DND-41 (cell line): Measurements from ENCODE around the gene DRC3.
"Not testable (repeated sequence)": the region's sequence is repeated elsewhere in the genome, so short reads cannot be mapped to it uniquely, and the experiment has no call there.

ENCODE experiments used
- ATAC-seq: fragments of 200-7000 bp; cut with Tn5 transposase; 3 replicates; pipeline ENCODE4 v1.9.1; 2021; ENCODE audit warnings: low read depth; ENCODE audit not compliant: insufficient read depth
- DNase-seq: peaks from one replicate; pipeline ENCODE4 v3.0.0-alpha.2; 2020
- H2AFZ ChIP-seq: 2 replicates; pipeline ENCODE4 v1.6.0; 2012; ENCODE audit warnings: low read depth, low read length
- H3K27ac ChIP-seq: 2 replicates; pipeline ENCODE4 v1.5.1; 2012; ENCODE audit warnings: low read length, inconsistent platforms
- H3K27me3 ChIP-seq: fragments of 200-600 bp; sonication (generic); 2 replicates; pipeline ENCODE4 v1.6.0; 2012; ENCODE audit warnings: low read length, mild to moderate bottlenecking, inconsistent platforms; ENCODE audit not compliant: insufficient read depth, poor library complexity
- H3K36me3 ChIP-seq: 2 replicates; pipeline ENCODE4 v1.5.1; 2012; ENCODE audit warnings: low read length, inconsistent platforms; ENCODE audit not compliant: insufficient read depth
- H3K4me1 ChIP-seq: 2 replicates; pipeline ENCODE4 v1.5.1; 2012; ENCODE audit warnings: mild to moderate bottlenecking, low read length; ENCODE audit not compliant: insufficient read depth
- H3K4me2 ChIP-seq: 2 replicates; pipeline ENCODE4 v1.6.0; 2012; ENCODE audit warnings: mild to moderate bottlenecking, moderate library complexity, low read length, inconsistent platforms; ENCODE audit not compliant: insufficient read depth
- H3K4me3 ChIP-seq, 2 experiments: fragments of 200-600 bp in 1 of 2; shearing (Covaris generic) in 1 of 2; 2 replicates each; pipeline ENCODE4 v1.5.1; 2012 to 2016; ENCODE audit warnings: inconsistent platforms in 2 of 2, low read length in 2 of 2, mild to moderate bottlenecking in 2 of 2, low read depth in 1 of 2, moderate library complexity in 1 of 2
- H3K79me2 ChIP-seq: 2 replicates; pipeline ENCODE4 v1.6.0; 2012; ENCODE audit warnings: low read length, inconsistent platforms; ENCODE audit not compliant: insufficient read depth
- H3K9ac ChIP-seq: 2 replicates; pipeline ENCODE4 v1.6.0; 2012; ENCODE audit warnings: low read depth, mild to moderate bottlenecking, inconsistent platforms, low read length, moderate library complexity
- H3K9me3 ChIP-seq: 2 replicates; pipeline ENCODE4 v1.5.1; 2012; ENCODE audit warnings: low read length, moderate library complexity, mild to moderate bottlenecking, inconsistent platforms; ENCODE audit not compliant: insufficient read depth, severe bottlenecking
- H4K20me1 ChIP-seq: 2 replicates; pipeline ENCODE4 v1.6.0; 2012; ENCODE audit warnings: low read length; ENCODE audit not compliant: insufficient read depth
- EZH2 ChIP-seq: IDR thresholded peaks from 3 replicates; pipeline ENCODE4 v1.6.1; 2012; ENCODE audit warnings: borderline replicate concordance, low read depth, mild to moderate bottlenecking, moderate library complexity, low read length, inconsistent platforms; ENCODE audit not compliant: severe bottlenecking
- TF ChIP-seq, protein P1 (sequence below): IDR thresholded peaks from 2 replicates; pipeline ENCODE4 v1.5.1; 2012; ENCODE audit warnings: borderline replicate concordance, low read length, moderate library complexity, mild to moderate bottlenecking; ENCODE audit not compliant: poor library complexity, severe bottlenecking; ENCODE audit errors: extremely low read depth

DRC3 gene

GRCh38 chr17:17994271-17995069 is 21.8 kb downstream of the DRC3 start:
- TF ChIP-seq, protein P1, sequence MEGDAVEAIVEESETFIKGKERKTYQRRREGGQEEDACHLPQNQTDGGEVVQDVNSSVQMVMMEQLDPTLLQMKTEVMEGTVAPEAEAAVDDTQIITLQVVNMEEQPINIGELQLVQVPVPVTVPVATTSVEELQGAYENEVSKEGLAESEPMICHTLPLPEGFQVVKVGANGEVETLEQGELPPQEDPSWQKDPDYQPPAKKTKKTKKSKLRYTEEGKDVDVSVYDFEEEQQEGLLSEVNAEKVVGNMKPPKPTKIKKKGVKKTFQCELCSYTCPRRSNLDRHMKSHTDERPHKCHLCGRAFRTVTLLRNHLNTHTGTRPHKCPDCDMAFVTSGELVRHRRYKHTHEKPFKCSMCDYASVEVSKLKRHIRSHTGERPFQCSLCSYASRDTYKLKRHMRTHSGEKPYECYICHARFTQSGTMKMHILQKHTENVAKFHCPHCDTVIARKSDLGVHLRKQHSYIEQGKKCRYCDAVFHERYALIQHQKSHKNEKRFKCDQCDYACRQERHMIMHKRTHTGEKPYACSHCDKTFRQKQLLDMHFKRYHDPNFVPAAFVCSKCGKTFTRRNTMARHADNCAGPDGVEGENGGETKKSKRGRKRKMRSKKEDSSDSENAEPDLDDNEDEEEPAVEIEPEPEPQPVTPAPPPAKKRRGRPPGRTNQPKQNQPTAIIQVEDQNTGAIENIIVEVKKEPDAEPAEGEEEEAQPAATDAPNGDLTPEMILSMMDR: peak; percentile 50
- TF ChIP-seq EZH2: no peak
- Histone ChIP-seq H3K9ac (no peak overlapping the region), H3K36me3 (no peaks in the 10 kb centered on the region), H3K4me2 (no peak overlapping the region), H3K27me3 (no peaks in the 10 kb centered on the region), H4K20me1 (no peaks in the 10 kb centered on the region), H3K9me3 (no peaks in the 10 kb centered on the region), H3K27ac (no peak overlapping the region), H3K4me3 (no peak overlapping the region), H3K4me1 (no peaks in the 10 kb centered on the region), H2AFZ (no peak overlapping the region), H3K79me2 (no peaks in the 10 kb centered on the region)
- peak; percentile 73 for ATAC-seq
- peak; percentile 25 for DNase-seq

DNA sequence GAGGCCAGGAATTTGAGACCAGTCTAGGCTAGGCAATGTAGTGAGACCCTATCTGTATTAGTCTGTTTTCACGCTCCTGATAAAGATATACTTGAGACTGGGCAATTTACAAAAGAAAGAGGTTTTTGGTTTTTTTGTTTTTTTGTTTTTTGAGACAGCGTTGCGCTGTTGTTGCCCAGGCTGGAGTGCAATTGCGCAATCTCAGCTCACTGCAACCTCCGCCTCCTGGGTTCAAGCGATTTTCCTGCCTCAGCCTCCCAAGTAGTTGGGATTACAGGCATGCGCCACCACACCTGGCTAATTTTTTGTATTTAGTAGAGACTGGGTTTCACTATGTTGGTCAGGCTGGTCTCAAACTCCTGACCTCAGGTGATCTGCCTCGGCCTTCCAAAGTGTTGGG is 23.2 kb downstream of the DRC3 start:
- not testable (repeated sequence) for H3K4me3 ChIP-seq, H4K20me1 ChIP-seq, DNase-seq, ATAC-seq, H3K9ac ChIP-seq, H3K27me3 ChIP-seq, H3K27ac ChIP-seq, H3K79me2 ChIP-seq, H2AFZ ChIP-seq, H3K4me1 ChIP-seq, H3K9me3 ChIP-seq, H3K36me3 ChIP-seq, H3K4me2 ChIP-seq

DNA sequence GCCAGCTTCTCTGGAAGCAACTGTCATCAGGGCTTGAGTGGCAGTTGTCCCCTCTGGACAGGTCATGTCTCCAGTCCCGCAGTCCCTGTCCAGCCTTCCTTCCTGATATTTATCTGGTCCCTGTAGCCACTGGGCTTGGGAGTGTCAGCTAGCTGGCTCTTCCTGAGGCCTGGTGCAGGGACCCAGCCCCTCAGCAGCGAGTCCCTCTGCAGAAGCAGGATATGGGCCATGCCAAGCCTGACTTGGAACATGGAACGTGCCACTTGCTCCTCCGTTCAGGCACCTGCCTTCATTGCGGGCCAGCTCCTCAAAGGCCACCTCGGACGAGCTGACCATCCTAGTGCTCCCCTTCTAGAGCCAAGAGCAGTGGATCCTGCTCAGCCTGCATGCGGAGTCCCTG is 26.3 kb downstream of the DRC3 start:
- no peaks in the 10 kb centered on the region; the same call in 1 of the 2 replicates for H4K20me1 ChIP-seq
- H3K27me3 ChIP-seq: no peaks in the 10 kb centered on the region
- H3K9ac ChIP-seq: no peak overlapping the region
- no peak overlapping the region for H3K4me3 ChIP-seq
- ATAC-seq (no peak), DNase-seq (no peak)
- no peak overlapping the region for H3K27ac ChIP-seq
- H3K36me3 ChIP-seq: no peaks in the 10 kb centered on the region
- H3K4me2 ChIP-seq: no peak overlapping the region
- TF ChIP-seq, protein P1: no peak
- no peak for TF ChIP-seq EZH2
- no peaks in the 10 kb centered on the region for H3K4me1 ChIP-seq
- H3K9me3 ChIP-seq: no peaks in the 10 kb centered on the region
- H3K79me2 ChIP-seq: no peaks in the 10 kb centered on the region
- H2AFZ ChIP-seq: no peak overlapping the region

DNA sequence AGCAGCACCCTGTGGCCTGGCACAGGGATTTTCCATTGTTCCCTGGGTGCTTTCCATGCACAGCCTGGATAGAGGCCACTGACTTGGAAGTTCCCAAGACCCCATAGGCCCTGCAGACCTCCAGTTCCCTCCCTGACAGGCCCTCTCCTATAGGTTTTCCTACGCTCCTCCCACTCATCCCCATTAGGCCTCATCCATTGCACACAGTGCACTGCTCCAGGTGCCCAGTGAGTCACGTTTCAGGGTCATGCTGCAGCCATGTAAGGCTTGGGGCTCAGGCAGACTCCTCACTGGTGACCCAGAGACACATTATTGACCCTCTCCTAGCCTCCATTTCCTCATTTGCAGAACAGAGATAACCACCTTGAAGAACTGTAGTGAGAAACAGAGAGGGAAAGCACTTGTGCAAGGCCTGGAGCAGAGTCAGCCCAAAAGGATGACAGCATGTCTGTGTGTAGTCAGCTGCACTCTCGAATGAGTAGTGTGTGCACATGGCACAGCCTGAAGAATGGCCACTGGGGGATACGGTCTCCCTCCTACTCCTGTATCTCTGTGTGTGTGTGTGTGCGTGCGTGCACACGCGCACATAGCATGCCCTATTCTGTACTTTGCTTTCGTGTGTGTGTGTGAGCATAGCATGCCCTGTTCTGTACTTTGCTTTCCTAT is 26.8 kb downstream of the DRC3 start:
- Histone ChIP-seq H2AFZ (no peak overlapping the region; the same call in 1 of the 2 replicates), H3K9me3 (no peaks in the 10 kb centered on the region), H3K27me3 (no peaks in the 10 kb centered on the region), H3K4me1 (no peaks in the 10 kb centered on the region), H3K9ac (no peak overlapping the region), H4K20me1 (no peaks in the 10 kb centered on the region; the same call in 1 of the 2 replicates), H3K4me3 (no peak overlapping the region), H3K79me2 (no peaks in the 10 kb centered on the region), H3K4me2 (no peak overlapping the region), H3K27ac (no peak overlapping the region), H3K36me3 (no peaks in the 10 kb centered on the region)
- no peak for DNase-seq
- TF ChIP-seq, protein P1: no peak
- TF ChIP-seq EZH2: no peak
- ATAC-seq: 0 out of 3 replicates have a peak, but pooled peaks have one; percentile 22
